ENCODE data around the gene ASTN1. TPM values are rescaled to one million over a fixed set of nuclear protein-coding genes. Genes with fewer than 3 reads are reported as not detected.
"Not testable (repeated sequence)": the region's sequence is repeated elsewhere in the genome, so short reads cannot be mapped to it uniquely, and the experiment has no call there.

The ASTN1 gene
- total RNA-seq, 1 donor from 2014 or later, result 2.0 TPM

DNA sequence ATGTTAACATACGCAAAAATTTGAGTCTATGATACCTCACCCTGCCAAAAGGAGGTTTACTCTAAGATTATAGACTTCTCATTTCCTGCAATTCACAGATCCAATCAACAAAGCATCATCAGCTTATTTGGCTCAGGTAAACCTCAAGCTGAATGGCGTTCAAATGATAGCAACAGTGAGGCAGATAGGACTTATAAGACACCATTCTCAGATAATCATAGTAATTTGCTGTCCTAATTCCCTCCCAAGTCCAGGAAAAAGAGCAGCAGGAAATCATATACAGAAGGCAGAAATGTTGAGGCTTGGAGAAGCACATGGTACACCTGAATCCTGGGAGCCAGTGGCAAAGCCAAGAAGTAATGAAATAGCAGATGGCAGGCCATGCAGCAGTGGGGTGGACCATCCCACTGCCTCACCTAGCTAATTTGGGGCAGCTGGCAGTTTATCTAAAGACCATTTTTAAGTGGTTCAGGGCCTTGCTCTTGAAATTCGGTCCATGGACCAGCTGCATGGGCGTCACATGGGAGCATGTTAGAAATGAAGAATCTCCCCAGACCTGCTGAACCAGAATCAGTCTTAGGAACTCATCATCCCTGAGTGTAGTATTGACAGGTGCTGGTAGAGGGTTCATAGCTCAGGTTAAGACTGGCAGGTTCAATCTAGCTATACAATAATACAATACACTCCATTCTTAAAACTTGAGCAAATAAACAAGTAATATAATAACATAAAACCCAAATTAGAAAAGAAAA, 57.7 kb downstream of the ASTN1 start:
- DNase-seq (ENCODE audit: low spot score), result no peak

DNA sequence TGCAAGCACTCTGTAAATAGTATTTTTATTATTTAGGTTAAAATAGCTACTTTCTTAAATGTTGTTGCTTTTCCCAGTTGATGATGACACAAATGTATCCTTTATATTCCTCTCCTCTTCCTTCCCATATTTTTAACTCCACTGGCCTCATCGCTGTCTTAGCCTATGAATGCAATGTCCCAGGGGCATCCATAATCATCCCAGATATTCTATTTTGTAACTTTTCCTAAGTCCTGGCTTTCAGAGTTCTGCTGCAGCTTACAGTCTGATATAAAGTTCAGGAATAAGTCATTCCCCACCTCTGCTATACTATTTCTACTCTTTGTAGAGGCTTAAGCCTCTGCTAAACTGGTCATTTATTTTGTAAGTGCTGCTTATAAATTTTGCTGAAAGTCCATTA, 58.3 kb downstream of the ASTN1 start:
- DNase-seq (ENCODE audit: low spot score), result no peak

DNA sequence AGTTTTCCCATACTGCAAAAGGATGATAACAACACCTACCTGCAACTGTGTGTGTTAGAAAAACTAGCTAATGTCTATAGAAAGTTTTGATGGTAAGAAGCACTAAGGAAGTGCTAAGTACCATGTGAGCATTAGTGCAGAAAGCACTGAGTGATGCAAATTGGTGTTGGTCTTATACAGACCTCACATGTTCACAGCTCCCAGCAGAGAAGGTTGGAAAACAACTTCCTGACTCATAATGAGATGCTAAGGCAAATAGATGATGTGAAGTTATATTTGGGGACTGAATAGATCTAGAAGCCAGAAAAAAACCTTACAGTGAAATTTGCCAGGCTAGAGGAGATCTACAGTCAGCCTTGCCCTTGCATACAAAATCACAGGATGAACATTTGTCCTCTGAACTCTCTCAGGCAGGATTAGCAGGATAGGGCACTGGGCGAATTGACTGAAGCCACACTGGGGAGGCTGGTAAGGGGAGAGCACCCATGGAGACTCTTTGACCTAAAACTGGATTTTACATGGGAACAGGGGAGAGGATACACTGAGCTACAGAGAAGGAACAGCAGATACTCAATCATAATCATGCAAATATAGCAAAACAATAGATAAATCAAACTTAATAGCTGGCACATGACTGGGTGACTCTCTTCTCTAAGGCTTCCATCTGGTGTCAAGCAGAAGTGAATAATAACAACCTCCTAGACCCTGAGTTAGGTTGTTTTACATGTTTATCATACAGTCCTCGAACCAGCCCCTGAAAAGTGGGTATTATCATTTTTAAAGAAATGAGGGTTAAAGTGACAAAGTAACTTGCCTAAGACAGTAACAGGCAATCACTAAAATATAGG, 61.3 kb downstream of the ASTN1 start:
- DNase-seq (ENCODE audit: low spot score), result no peak

DNA sequence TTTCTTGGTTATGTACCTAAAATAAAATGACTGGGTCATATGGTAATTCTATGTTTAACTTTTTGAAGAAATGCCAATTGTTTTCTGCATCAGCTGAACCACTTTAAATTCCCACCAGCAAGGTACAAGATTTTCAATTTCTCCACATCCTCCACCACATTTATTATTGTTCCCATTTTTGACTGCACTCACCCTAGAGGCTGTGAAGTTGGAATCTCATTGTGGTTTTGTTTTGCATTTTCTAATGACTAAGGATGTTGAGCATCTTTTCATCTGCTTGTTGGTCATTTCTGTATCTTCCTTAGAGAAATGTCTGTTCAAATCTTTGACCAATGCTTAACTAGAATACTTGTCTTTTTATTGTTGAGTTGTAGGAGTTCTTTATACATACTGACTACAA, 72.5 kb downstream of the ASTN1 start:
- DNase-seq (ENCODE audit: low spot score), result no peak

- DNase-seq (ENCODE audit: low spot score), result no peak
Measured at GRCh38 chr1:177091040-177091439, 73.5 kb downstream of the ASTN1 start.

DNA sequence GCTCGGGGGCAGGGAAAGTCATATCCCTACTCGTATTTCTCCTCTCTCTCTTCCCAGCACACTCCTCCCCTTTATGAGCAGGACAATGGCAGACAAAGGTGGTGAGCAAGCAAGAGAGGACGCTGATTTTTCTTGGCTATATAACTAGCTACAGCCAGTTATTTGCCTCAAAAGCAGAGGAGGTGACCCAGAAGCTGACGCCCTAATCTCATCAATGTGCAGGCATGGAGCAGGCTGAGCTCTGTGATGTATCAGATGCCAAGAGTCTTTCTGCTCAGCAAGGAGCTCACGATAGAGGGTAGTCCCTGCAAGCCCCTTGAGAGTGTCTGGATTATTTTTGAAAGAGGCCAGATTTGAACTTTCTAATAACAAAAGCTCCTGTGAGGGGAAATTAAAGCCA, 75.5 kb downstream of the ASTN1 start:
- DNase-seq (ENCODE audit: low spot score), result no peak

DNA sequence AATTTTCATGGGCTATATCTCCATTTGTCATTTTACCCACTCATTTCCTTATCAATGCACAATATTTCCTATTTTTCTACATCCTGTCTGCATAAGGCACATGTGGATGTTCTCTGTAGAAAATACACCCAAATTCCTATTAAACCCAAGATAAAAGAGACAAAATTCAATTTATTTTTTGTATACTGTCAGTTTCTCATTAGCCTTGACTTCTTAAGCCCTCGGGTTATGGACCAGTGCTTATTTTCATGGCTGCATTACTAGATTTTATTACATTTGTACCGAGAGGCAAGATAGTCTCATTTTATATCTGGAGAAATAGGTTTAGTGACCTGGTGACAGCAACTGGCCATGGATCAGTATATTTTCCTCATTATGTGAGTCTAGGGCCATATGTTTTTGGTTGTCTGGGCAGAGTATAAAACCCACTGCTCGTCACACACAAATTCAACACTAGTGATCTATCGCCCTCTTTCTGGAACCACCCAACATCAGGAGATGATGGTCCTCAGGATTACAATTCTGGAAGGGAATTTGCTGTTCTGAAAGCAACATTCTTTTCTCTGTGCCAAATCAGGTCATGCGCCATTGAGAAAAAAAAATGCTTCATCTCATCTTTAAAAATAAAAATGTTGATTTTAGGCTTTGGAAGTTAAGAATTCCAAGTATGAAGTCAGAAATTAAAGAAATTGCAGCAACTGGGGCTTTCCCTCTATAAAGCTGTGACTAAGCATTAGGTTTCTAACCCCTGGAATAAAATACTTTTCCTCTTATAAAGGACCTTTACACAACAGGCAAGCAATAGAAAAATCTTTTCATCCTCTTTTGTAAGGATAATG, 81.4 kb downstream of the ASTN1 start:
- DNase-seq (ENCODE audit: low spot score), result no peak

DNA sequence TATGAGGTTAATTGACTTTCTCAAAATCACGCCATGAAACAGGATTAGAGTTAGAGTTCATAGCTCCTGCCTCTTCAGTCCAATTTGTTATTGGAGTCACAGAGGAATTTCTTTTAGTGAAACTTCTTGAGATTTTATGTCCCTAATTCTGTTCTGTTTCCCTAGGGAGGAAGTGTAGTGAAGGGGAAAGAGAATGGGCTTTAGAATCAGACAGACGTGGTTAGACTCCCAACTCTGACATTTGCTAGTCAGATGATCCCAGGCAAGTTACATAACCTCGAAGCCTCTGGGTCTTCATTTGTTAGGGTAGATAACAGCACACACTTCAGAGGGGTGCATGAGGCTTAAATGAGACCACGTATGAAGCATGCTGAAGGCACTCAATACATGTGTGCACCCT, 83.9 kb downstream of the ASTN1 start:
- no peak for DNase-seq (ENCODE audit: low spot score)

DNA sequence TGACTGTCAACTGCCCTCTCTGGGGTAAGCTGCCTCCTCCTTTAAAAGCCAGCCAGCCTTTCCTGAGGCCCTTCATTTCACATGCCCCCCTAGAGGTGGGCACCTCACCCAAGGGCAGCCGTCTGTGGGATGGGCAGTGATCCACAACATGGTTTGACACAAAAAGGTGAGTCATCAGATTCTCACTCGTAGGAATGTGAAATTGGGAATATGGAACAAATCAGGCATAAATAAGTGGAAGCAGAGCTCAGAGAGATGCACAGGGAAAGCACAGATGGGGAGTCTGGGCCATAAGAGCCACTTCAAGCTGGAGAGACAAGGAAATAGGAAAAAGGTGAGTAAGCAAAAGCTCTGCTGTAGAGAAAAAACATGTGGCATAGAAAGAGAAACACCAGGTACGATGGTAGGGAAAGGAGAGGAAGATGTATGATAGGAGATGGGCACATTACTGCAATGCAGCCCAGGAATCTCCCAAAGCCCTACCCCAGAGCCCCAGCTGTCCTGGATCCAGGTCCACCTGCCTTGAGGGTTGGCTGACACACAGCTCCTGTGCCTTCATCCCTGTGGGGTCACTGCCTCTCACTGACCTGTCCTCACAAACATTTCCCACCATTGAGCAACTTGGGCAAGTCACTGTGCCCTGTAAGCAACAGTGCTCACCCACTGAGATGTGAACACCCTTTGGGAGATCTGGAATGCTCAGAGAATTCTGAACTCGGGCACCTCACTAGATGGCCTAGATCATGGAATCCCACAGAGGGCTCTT, 86.6 kb downstream of the ASTN1 start:
- DNase-seq (ENCODE audit: low spot score), result no peak

GRCh38 chr1:177077006-177077405, 87.5 kb downstream of the ASTN1 start:
- DNase-seq (ENCODE audit: low spot score), result no peak

GRCh38 chr1:177074811-177075210, 89.7 kb downstream of the ASTN1 start:
- DNase-seq (ENCODE audit: low spot score), result not testable (repeated sequence)

DNA sequence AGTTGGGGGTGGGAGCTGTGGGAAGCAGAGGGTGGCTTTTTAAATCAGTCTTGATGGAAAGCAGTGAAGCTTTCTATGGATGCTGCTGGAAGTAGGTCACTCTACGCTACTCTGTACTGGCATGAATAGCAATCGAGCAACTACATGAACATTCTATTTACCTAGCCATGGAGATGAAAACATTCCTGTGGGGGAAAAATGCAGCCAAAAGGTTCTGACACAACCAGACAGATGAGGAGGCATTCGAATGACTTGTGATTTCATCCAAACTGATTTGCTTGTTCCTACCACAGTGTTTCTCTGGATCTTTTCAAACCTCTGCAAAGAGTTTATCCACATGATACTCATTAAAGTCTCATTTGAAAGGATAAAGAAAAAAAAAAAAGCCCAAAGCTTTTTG, 95.0 kb downstream of the ASTN1 start:
- no peak for DNase-seq (ENCODE audit: low spot score)

DNA sequence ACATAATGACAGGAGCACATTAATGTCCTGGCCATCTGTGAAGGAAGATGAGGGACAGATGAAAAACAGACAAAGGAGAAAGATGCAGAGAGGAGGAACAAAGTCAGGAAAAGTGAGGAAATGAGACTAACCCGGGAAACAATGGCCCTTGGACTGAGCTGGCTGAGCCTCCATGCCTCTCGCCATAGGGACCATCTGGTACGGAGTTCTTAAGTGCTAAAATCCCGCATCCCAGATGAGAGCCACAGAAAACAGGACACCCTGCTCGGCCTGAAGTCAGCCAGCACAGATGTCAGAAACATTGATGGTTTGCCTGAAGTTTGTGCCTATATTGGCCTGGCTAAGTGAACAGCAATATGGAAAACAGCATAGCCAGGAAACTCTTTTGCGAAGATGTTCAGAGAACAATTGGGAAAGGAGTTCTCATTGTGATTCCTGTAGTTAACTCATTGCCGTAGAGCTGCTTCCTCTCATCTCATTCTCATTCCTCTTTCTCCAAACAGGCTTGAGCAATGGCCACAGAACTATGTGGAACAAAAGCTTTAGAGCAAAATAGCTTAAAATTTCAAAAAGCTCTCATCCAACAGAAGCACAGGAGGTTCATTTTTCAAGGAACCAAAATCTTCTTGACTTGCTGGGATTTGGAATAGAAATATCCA, 96.6 kb downstream of the ASTN1 start:
- DNase-seq (ENCODE audit: low spot score), result no peak

GRCh38 chr1:177065430-177065829, 99.1 kb downstream of the ASTN1 start:
- DNase-seq (ENCODE audit: low spot score), result no peak

DNA sequence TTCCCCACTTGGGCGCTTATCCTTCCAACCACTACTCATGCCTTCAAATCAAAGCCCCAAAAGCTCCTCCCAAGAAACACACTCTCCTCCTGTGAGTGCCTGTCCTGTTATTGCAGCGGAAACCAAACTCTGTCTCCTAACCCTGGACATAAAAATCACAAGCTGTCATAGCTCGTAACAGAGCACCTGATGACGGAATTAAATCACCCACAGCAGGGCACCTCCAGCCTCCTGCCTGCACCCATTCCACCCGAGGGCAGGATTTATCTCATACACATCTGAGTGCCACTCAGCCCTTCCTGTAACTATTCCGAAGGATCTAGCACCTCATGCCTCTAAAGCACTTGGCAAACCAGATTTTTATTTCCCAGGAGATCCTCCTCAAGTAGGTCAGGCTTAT, 100.9 kb downstream of the ASTN1 start:
- DNase-seq (ENCODE audit: low spot score), result no peak

GRCh38 chr1:177054542-177054941, 110.0 kb downstream of the ASTN1 start:
- DNase-seq (ENCODE audit: low spot score), result no peak

GRCh38 chr1:177053648-177054047, 110.9 kb downstream of the ASTN1 start:
- DNase-seq (ENCODE audit: low spot score), result no peak

GRCh38 chr1:177048314-177049069, 116.0 kb downstream of the ASTN1 start:
- no peak for DNase-seq (ENCODE audit: low spot score)

- no peak for DNase-seq (ENCODE audit: low spot score)
Measured at GRCh38 chr1:177045151-177045550, 119.4 kb downstream of the ASTN1 start.

DNA sequence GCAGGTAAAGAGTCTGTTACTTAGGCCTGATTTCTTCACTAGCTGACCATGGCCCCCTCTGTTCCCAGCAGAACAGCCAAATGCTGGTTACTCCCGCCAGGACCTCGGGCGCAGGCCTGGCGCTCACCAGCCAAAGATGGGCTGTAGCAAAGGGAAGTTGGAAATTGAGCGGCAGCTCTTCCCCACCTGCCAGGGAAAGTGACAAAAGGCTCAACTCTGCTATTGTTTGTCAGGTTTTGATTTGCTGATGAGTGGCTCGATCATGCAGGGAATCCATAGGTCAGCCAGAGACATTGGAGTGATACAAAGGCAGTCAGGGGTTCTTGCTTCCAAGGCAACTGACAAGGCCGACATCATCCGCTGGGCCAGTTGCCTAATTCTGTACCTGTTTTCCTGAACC, 120.1 kb downstream of the ASTN1 start:
- DNase-seq (ENCODE audit: low spot score), result no peak

All from mucosa of gallbladder (tissue), 1 donor.